ENCODE measurements around the gene SEMA3D.

The SEMA3D gene

DNA sequence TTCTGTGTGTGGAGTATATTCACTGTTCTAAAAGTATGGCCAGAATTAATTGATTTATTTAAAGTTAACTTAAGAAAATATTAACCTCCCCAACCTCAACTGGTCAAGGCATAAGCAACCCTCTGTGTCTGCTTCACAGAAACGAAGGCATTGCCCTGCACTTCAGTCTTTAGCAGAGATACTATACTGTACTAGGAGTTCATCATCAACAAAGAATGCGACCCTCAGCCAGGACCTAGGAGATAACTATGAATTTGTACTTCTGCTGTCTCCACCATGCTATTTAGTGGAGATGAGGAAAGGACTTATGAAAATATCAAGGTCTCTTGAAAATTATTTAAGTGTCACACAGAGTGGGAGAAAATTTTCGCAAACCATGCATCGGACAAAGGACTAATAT, 35.7 kb upstream of the SEMA3D start:
- H3K27me3 ChIP-seq (ENCODE audit: insufficient read depth, insufficient read length): no peaks in the 10 kb centered on the region
- no peaks in the 10 kb centered on the region for H3K9me3 ChIP-seq (ENCODE audit: insufficient read depth, low read length)
- H3K4me1 ChIP-seq (ENCODE audit: insufficient read depth, insufficient read length): no peaks in the 10 kb centered on the region
- H3K9ac ChIP-seq (ENCODE audit: insufficient read length, low read depth): no peak overlapping the region
- no peak for DNase-seq (ENCODE audit: low read depth, low spot score)
- TF ChIP-seq YY1 (IDR thresholded peaks at IDR 0.05; ENCODE audit: insufficient read depth, insufficient read length): no peak
- no peak for TF ChIP-seq ZNF274 (IDR thresholded peaks at IDR 0.05; ENCODE audit: low read depth, low read length)
- TF ChIP-seq SUZ12 (IDR thresholded peaks at IDR 0.05; ENCODE audit: extremely low read depth, insufficient read depth, insufficient read length): no peak
- H3K4me3 ChIP-seq (ENCODE audit: insufficient read length, low read depth): no peak overlapping the region
- H3K36me3 ChIP-seq (ENCODE audit: insufficient read depth, insufficient read length, low read length): no peaks in the 10 kb centered on the region

- TF ChIP-seq ZNF274 (IDR thresholded peaks at IDR 0.05; ENCODE audit: low read depth, low read length): no peak
- TF ChIP-seq YY1 (IDR thresholded peaks at IDR 0.05; ENCODE audit: insufficient read depth, insufficient read length): no peak
- TF ChIP-seq SUZ12 (IDR thresholded peaks at IDR 0.05; ENCODE audit: extremely low read depth, insufficient read depth, insufficient read length): no peak
- Histone ChIP-seq H3K4me1 (ENCODE audit: insufficient read depth, insufficient read length) (no peaks in the 10 kb centered on the region), H3K9ac (ENCODE audit: insufficient read length, low read depth) (no peak overlapping the region), H3K36me3 (ENCODE audit: insufficient read depth, insufficient read length, low read length) (no peaks in the 10 kb centered on the region), H3K27me3 (ENCODE audit: insufficient read depth, insufficient read length) (no peaks in the 10 kb centered on the region), H3K4me3 (ENCODE audit: insufficient read length, low read depth) (no peak overlapping the region), H3K9me3 (ENCODE audit: insufficient read depth, low read length) (no peaks in the 10 kb centered on the region)
- DNase-seq (ENCODE audit: low read depth, low spot score): no peak
Observed at GRCh38 chr7:85221796-85222195, 34.9 kb upstream of the SEMA3D start.

GRCh38 chr7:85220651-85221050, 33.8 kb upstream of the SEMA3D start:
- H3K27me3 ChIP-seq (ENCODE audit: insufficient read depth, insufficient read length): no peaks in the 10 kb centered on the region
- TF ChIP-seq YY1 (IDR thresholded peaks at IDR 0.05; ENCODE audit: insufficient read depth, insufficient read length): no peak
- TF ChIP-seq SUZ12 (IDR thresholded peaks at IDR 0.05; ENCODE audit: extremely low read depth, insufficient read depth, insufficient read length): no peak
- TF ChIP-seq ZNF274 (IDR thresholded peaks at IDR 0.05; ENCODE audit: low read depth, low read length): no peak
- no peaks in the 10 kb centered on the region for H3K9me3 ChIP-seq (ENCODE audit: insufficient read depth, low read length)
- H3K9ac ChIP-seq (ENCODE audit: insufficient read length, low read depth): no peak overlapping the region
- no peak overlapping the region for H3K4me3 ChIP-seq (ENCODE audit: insufficient read length, low read depth)
- no peaks in the 10 kb centered on the region for H3K36me3 ChIP-seq (ENCODE audit: insufficient read depth, insufficient read length, low read length)
- no peaks in the 10 kb centered on the region for H3K4me1 ChIP-seq (ENCODE audit: insufficient read depth, insufficient read length)
- no peak for DNase-seq (ENCODE audit: low read depth, low spot score)

DNA sequence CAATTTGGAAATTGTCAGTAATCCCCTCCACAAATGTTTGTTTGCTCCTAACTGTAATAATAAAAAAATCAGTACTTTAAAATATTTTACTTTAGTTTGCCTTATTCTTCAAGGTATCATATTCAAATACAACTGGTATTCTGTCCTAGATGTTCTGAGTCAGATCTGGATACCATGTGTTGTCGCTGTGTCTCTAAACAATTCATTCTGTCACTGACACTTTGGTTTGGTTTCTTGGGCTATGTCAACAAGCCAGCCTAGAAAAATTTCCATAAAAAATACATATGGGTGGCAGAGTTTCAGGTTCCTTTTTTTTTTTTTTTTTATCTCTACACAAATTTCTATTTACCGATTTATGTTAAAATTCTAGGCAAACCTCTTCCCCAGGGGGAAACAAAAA, 33.2 kb upstream of the SEMA3D start:
- no peak overlapping the region for H3K4me3 ChIP-seq (ENCODE audit: insufficient read length, low read depth)
- TF ChIP-seq SUZ12 (IDR thresholded peaks at IDR 0.05; ENCODE audit: extremely low read depth, insufficient read depth, insufficient read length): no peak
- TF ChIP-seq ZNF274 (IDR thresholded peaks at IDR 0.05; ENCODE audit: low read depth, low read length): no peak
- TF ChIP-seq YY1 (IDR thresholded peaks at IDR 0.05; ENCODE audit: insufficient read depth, insufficient read length): no peak

DNA sequence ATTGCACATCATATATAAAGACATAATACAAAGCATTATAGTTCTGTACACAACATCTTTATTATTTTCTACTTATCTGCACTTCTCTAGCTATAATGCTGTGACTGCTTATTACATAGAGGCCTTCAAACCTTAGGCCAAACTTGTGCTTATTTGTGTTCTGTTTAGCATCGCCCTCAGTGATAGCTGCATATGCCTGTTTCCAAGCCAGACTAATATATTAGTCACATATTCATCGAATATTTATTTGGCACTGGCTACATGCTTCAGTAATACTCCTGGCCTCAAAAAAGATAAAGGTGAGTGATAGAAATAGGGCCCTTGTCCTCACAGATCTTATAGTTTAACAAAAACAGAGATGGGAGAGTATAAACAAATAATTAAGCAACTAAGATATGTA, 30.2 kb upstream of the SEMA3D start:
- no peaks in the 10 kb centered on the region for H3K36me3 ChIP-seq (ENCODE audit: insufficient read depth, insufficient read length, low read length)
- no peak overlapping the region for H3K9ac ChIP-seq (ENCODE audit: insufficient read length, low read depth)
- TF ChIP-seq SUZ12 (IDR thresholded peaks at IDR 0.05; ENCODE audit: extremely low read depth, insufficient read depth, insufficient read length) (no peak), YY1 (IDR thresholded peaks at IDR 0.05; ENCODE audit: insufficient read depth, insufficient read length) (no peak), ZNF274 (IDR thresholded peaks at IDR 0.05; ENCODE audit: low read depth, low read length) (no peak)
- no peak for DNase-seq (ENCODE audit: low read depth, low spot score)
- H3K4me3 ChIP-seq (ENCODE audit: insufficient read length, low read depth): no peak overlapping the region
- H3K9me3 ChIP-seq (ENCODE audit: insufficient read depth, low read length): no peaks in the 10 kb centered on the region
- H3K27me3 ChIP-seq (ENCODE audit: insufficient read depth, insufficient read length): no peaks in the 10 kb centered on the region
- H3K4me1 ChIP-seq (ENCODE audit: insufficient read depth, insufficient read length): no peaks in the 10 kb centered on the region

More for the DNA sequence above, 33.2 kb upstream of the SEMA3D start:
- H3K4me1 ChIP-seq (ENCODE audit: insufficient read depth, insufficient read length): no peaks in the 10 kb centered on the region
- DNase-seq (ENCODE audit: low read depth, low spot score): no peak
- no peaks in the 10 kb centered on the region for H3K27me3 ChIP-seq (ENCODE audit: insufficient read depth, insufficient read length)
- H3K36me3 ChIP-seq (ENCODE audit: insufficient read depth, insufficient read length, low read length): no peaks in the 10 kb centered on the region
- no peaks in the 10 kb centered on the region for H3K9me3 ChIP-seq (ENCODE audit: insufficient read depth, low read length)
- H3K9ac ChIP-seq (ENCODE audit: insufficient read length, low read depth): no peak overlapping the region

DNA sequence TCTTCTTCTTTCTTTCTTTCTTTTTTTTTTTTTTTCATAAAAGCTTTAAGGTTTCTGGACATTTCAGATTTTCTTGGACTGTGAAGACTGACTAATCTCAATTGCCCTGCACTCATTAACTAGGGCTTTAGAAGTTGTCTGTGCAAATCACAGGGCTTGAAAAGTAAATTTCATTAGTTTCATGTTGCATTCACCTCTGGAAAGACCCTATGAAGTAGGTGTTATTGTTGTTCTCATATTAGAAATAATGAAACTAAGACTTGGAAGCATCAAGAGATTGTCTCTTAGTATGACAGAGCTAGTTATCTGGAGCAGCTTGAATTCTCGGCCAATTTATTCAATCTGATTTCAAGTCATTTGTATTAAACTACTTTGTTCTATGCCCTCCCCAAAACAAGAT, 28.2 kb upstream of the SEMA3D start:
- no peak for DNase-seq (ENCODE audit: low read depth, low spot score)
- no peak for TF ChIP-seq SUZ12 (IDR thresholded peaks at IDR 0.05; ENCODE audit: extremely low read depth, insufficient read depth, insufficient read length)
- TF ChIP-seq ZNF274 (IDR thresholded peaks at IDR 0.05; ENCODE audit: low read depth, low read length): no peak
- TF ChIP-seq YY1 (IDR thresholded peaks at IDR 0.05; ENCODE audit: insufficient read depth, insufficient read length): no peak
- H3K36me3 ChIP-seq (ENCODE audit: insufficient read depth, insufficient read length, low read length): no peaks in the 10 kb centered on the region

DNA sequence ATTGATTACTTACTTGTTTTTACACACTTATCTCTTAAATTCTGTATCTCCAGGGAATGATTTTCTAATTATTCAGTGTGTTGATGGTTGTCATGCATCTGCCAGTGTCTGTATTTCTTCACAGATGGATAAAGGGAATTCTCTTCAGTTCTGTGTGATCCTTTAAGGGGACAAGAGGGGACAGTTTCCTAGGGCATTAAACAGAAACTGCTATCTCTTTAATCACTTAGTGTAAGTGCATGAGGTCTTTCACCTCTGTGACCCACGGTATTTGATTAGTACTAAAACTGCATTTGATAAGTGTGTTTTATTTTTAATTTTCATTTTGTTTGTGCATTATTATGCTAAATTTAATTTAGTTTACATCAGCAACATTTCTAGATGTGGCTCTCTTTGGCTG, 26.6 kb upstream of the SEMA3D start:
- H3K9me3 ChIP-seq (ENCODE audit: insufficient read depth, low read length): no peaks in the 10 kb centered on the region
- H3K36me3 ChIP-seq (ENCODE audit: insufficient read depth, insufficient read length, low read length): no peaks in the 10 kb centered on the region
- H3K4me1 ChIP-seq (ENCODE audit: insufficient read depth, insufficient read length): no peaks in the 10 kb centered on the region
- H3K27me3 ChIP-seq (ENCODE audit: insufficient read depth, insufficient read length): no peaks in the 10 kb centered on the region
- H3K4me3 ChIP-seq (ENCODE audit: insufficient read length, low read depth): no peak overlapping the region
- no peak overlapping the region for H3K9ac ChIP-seq (ENCODE audit: insufficient read length, low read depth)
- TF ChIP-seq YY1 (IDR thresholded peaks at IDR 0.05; ENCODE audit: insufficient read depth, insufficient read length) (no peak), ZNF274 (IDR thresholded peaks at IDR 0.05; ENCODE audit: low read depth, low read length) (no peak), SUZ12 (IDR thresholded peaks at IDR 0.05; ENCODE audit: extremely low read depth, insufficient read depth, insufficient read length) (no peak)
- no peak for DNase-seq (ENCODE audit: low read depth, low spot score)

More for the DNA sequence above, 28.2 kb upstream of the SEMA3D start:
- Histone ChIP-seq H3K4me3 (ENCODE audit: insufficient read length, low read depth) (no peak overlapping the region), H3K9ac (ENCODE audit: insufficient read length, low read depth) (no peak overlapping the region), H3K4me1 (ENCODE audit: insufficient read depth, insufficient read length) (no peaks in the 10 kb centered on the region), H3K27me3 (ENCODE audit: insufficient read depth, insufficient read length) (no peaks in the 10 kb centered on the region), H3K9me3 (ENCODE audit: insufficient read depth, low read length) (no peaks in the 10 kb centered on the region)
